Hepatocyte (in vitro differentiated cells): ENCODE data around the gene RANBP17.

Experiments
- EZH2 ChIP-seq: fragments of 200-600 bp; sonication (generic); IDR thresholded peaks from 2 replicates; pipeline ENCODE4 v1.6.1; 2016; ENCODE audit warnings: antibody characterized with exemption, mild to moderate bottlenecking, borderline replicate concordance
- EZH2phosphoT487 ChIP-seq: fragments of 200-600 bp; sonication (generic); IDR thresholded peaks from one replicate; pipeline ENCODE4 v1.6.1; 2018; ENCODE audit warnings: antibody characterized with exemption, mild to moderate bottlenecking, low read depth, moderate library complexity; ENCODE audit not compliant: unreplicated experiment, severe bottlenecking
- TF ChIP-seq, protein P1 (sequence below): fragments of 200-600 bp; sonication (generic); IDR thresholded peaks from 2 replicates; pipeline ENCODE4 v1.5.1; 2016; ENCODE audit warnings: antibody characterized with exemption, mild to moderate bottlenecking; ENCODE audit not compliant: poor library complexity

DNA sequence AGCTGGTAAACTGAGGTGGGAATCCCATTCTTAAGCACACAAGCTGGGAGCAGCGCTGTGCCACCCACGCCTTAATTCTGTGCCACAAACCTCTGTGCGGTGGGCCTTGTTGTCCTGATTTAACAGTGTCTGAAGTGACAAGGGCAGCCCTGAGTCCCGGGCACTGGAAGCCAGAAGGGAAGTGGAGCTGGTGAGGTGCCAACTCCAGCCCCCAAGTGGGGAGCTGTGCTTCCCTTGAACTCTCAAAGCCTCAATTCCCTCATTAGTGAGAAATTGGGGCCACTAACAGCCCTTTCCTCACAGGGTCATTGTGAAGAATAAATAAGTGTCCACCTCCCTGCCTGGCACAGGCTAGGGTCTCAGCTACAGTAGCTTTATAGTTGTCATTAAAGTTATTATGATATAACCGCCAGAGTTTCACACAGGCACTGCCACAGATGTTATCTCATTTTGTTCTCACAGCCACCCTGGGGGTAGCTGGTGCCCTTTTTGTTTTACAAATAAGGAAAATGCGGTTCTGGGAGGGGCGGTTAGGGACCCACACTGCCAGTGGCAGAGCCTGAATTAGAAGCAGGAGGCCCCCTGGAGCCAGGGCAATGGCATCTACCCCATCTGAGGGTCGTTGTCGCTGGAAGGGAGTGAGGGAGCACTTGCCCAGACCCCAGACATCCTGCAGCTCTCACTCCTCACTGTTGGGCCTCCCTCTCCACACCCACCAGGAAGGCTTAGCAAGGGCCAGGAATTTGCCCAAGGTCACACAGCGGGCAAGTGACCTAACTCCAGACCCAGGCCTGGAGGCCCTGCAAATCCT, 445.2 kb downstream of the RANBP17 start:
- TF ChIP-seq, protein P1, sequence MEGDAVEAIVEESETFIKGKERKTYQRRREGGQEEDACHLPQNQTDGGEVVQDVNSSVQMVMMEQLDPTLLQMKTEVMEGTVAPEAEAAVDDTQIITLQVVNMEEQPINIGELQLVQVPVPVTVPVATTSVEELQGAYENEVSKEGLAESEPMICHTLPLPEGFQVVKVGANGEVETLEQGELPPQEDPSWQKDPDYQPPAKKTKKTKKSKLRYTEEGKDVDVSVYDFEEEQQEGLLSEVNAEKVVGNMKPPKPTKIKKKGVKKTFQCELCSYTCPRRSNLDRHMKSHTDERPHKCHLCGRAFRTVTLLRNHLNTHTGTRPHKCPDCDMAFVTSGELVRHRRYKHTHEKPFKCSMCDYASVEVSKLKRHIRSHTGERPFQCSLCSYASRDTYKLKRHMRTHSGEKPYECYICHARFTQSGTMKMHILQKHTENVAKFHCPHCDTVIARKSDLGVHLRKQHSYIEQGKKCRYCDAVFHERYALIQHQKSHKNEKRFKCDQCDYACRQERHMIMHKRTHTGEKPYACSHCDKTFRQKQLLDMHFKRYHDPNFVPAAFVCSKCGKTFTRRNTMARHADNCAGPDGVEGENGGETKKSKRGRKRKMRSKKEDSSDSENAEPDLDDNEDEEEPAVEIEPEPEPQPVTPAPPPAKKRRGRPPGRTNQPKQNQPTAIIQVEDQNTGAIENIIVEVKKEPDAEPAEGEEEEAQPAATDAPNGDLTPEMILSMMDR = no peak
- no peak for TF ChIP-seq EZH2phosphoT487
- TF ChIP-seq EZH2 = no peak
